NK-92 (cell line): ENCODE data around the gene SRSF6.
"Not testable (repeated sequence)": the region's sequence is repeated elsewhere in the genome, so short reads cannot be mapped to it uniquely, and the experiment has no call there.

Source experiments
- DNase-seq: peaks from one replicate; lab custom pipeline; 2025; ENCODE audit not compliant: unreplicated experiment; lab: John Stamatoyannopoulos, UW

Gene SRSF6

GRCh38 chr20:43457640-43458421 is at the start of gene SRSF6:
TSS of gene SRSF6 (plus strand) at chr20:43457896. CDS start at chr20:43458034, 138 bp downstream.
- DNase-seq: peak; percentile 23

DNA sequence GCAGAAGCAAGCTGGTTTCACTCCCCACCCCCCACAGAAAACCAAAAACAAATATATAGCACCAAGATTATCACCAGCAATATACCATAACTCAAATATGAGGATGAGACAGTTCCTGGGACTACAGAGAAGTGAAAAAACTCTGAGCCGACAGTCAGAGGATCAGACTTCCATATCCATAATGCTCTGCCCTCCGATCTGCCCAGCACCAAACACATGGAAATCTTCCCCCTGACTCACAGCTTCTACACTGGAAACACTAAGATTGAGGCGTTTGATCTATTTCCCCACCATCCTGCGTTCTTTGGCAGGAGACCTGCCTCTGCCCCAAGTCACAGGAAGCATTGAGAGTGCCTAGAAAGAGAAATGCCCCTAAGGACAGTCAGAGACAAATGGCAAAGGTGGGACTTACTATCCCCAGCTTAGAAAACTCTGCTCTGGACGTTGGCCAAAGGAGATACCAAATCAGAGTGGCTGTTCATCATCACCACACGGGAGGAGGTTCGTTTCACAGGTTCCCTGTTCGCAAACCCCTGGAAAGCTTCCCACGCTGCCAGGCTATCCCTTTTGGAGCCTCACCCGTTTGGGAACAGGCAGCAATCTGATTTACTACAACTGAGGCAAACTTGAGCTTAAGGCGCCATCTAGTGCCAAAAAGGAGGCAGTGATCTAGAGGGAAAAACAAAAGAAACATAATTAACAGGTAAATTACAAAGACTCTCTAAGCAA is 48.7 kb upstream of the SRSF6 start:
- DNase-seq: no peak

- no peak for DNase-seq
These were observed 48.2 kb upstream of the SRSF6 start for GRCh38 chr20:43409577-43409913.

GRCh38 chr20:43415661-43416430 is 41.9 kb upstream of the SRSF6 start:
- DNase-seq: no peak

GRCh38 chr20:43416591-43417228 is 41.0 kb upstream of the SRSF6 start:
- DNase-seq: no peak

DNA sequence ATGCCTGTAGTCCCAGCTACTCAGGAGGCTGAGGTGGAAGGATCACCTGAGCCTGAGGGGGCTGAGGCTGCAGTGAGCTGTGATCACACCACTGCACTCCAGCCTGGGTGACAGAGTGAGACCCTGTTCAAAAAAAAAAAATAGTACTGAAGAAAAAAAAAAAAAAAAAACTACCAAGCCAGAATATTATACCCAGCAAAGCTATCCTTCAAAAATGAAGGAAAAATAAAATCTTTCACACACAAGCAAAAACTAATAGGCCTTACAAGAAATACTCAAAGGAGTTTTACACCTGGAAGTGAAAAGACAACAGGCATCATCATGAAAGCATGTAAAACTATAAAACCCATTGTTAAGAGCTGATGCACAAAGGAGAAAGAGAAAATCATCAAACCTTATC is 37.5 kb upstream of the SRSF6 start:
- no peak for DNase-seq

DNA sequence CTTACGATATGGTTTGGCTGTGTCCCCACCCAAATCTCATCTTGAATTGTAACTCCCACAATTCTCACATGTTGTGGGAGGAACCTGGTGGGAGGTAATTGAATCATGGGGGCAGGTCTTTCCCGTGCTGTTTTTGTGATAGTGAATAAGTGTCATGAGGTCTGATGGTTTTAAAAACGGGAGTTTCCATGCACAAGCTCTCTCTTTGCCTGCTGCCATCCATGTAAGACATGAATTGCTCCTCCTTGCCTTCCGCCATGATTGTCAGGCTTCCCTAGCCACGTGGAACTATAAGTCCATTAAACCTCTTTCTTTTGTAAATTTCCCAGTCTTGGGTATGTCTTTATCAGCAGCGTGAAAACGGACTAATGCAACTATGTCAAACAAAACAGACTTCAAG is 36.8 kb upstream of the SRSF6 start:
- DNase-seq: not testable (repeated sequence)

DNA sequence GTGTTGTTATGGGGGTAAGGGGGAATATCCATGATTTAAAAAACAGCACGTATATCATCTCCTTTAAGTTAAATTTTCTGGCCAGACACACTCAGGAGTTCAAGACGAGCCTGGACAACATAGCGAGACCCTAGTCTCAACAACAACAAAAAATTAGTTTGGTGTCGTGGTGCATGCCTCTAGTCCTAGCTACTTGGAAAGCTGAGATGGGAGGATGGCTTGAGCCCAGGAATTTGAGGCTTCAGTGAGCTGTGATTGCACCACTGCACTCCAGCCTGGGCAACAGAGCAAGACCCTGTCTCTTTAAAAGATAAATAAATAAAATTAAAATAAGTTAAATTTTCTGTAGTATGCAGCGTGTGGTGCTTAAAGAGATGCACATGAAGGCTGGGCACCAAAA is 31.5 kb upstream of the SRSF6 start:
- DNase-seq: no peak

DNA sequence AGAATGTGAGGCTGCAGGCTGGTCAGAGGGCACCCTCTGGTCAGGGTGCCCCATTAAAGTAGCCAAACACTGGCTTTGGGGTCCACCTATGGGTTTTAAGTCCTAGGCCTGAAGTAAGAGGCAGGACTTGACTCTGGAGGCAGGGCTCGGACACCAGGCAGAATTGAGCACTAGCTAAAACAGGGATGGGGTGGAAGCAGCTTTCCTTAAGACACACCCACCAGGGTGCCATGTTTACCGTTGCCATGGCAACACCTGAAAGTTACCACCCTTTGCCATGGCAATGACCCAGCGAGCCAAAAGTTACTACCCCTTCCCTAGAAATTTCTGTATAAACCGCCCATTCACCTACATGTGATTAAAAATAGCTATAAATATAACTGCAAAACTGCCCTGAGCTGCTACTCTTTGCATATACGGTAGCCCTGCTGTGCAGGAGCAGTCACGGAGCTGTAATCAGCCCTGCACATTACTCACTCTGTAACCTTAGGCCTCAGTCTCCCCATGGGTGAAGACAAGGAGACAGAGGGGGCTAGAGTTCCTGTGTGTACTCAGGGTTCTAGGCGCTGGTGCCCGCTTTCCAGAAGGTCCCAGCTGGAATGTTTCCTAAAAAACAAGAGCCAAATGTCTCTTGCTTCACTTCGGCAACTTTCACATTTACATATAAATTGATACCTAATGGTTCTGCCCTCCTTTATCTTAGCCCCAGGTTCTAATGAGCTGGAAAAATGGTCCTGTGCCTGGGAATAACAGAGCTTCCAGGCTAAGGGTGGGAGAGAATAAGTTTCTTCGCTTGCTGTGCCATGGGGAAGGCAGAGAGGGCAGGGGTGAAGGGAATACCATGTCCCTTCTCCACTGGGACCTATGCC is 27.2 kb upstream of the SRSF6 start:
- no peak for DNase-seq

DNA sequence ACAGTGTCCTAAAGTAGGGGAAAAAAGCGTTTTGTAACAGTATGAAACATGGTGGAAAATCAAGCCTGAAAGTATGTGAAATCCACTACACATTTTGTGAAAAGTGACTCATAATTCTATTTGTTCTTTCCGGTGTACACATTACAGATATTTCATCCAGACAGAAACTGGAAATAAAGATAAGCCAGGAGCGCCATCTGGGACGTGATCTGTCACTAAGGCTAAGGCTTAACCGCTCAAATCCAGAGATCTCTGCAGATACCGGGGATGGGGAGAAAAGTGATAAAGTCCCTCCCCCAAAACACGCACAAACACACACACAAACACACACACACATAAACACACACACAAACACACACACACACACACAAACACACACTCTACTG is 26.6 kb upstream of the SRSF6 start:
- no peak for DNase-seq

DNA sequence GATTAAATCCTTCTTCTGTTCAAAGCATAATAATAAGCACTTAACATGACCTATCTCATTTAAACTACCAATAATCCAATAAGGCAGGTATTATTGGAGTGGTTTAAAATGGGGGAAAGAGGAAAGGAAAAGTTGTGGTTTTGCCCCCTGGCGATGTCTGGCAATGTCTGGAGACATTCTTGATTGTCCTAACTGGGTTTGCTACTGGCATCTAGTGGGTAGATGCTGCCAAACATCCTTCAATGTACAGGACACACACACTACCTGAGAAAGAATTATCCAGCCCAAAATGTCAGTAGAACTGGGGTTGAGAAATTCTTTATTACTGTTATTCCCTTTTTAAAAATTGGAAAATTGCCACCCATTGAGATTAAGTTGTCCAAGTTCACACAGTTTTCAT is 25.2 kb upstream of the SRSF6 start:
- no peak for DNase-seq

GRCh38 chr20:43433250-43433854 is 24.3 kb upstream of the SRSF6 start:
- DNase-seq: no peak

- no peak for DNase-seq
These were observed 23.1 kb upstream of the SRSF6 start for GRCh38 chr20:43434565-43434964.

- DNase-seq: no peak
These were observed 18.9 kb upstream of the SRSF6 start for GRCh38 chr20:43438578-43439316.

- DNase-seq: no peak
These were observed 17.2 kb upstream of the SRSF6 start for GRCh38 chr20:43440531-43440930.

GRCh38 chr20:43442282-43442880 is 15.3 kb upstream of the SRSF6 start:
- DNase-seq: no peak

- DNase-seq: no peak
These were observed 13.6 kb upstream of the SRSF6 start for GRCh38 chr20:43444107-43444506.

GRCh38 chr20:43446361-43446879 is 11.3 kb upstream of the SRSF6 start:
- DNase-seq: no peak

DNA sequence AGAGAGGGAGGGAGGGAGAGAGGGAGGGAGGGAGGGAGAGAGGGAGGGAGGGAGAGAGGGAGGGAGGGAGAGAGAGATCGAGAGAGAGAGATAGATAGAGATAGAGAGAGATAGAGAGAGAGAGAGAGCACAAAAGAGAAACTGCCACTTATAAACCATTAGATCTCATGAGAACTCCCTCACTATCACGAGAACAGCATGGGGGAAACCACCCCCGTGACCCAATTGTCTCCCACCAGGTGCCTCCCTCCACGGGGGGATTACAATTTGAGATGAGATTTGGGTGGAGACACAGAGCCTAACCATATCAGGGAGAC is 9.3 kb upstream of the SRSF6 start:
- not testable (repeated sequence) for DNase-seq
